Endodermal cell (in vitro differentiated cells): ENCODE measurements around the gene BRD1. TPM values are rescaled to one million over a fixed set of nuclear protein-coding genes. Genes with fewer than 3 reads are reported as not detected.

Experiments
- DNase-seq: peaks from one replicate; pipeline ENCODE4 v3.0.0-alpha.2; 2017
- H3K27ac ChIP-seq: 2 replicates; pipeline ENCODE4 v1.5.1; 2013; ENCODE audit warnings: mild to moderate bottlenecking, low read depth, low read length, moderate library complexity
- H3K27me3 ChIP-seq: 2 replicates; pipeline ENCODE4 v1.6.1; 2013; ENCODE audit warnings: mild to moderate bottlenecking, low read length, moderate library complexity; ENCODE audit not compliant: insufficient read depth, control insufficient read depth, poor library complexity, severe bottlenecking
- H3K36me3 ChIP-seq: 2 replicates; pipeline ENCODE4 v1.7.0; 2013; ENCODE audit warnings: mild to moderate bottlenecking, low read length, moderate library complexity; ENCODE audit not compliant: control insufficient read depth, insufficient read depth
- H3K4me1 ChIP-seq: one replicate; pipeline ENCODE4 v1.7.0; 2013; ENCODE audit warnings: low read length; ENCODE audit not compliant: control insufficient read depth, insufficient read depth
- H3K4me3 ChIP-seq: 2 replicates; pipeline ENCODE4 v1.5.1; 2013; ENCODE audit warnings: mild to moderate bottlenecking, low read length, moderate library complexity
- H3K9ac ChIP-seq: 2 replicates; pipeline ENCODE4 v1.6.1; 2013; ENCODE audit warnings: mild to moderate bottlenecking, low read length, moderate library complexity; ENCODE audit not compliant: poor library complexity, severe bottlenecking; ENCODE audit errors: extremely low read depth
- H3K9me3 ChIP-seq: 2 replicates; pipeline ENCODE4 v1.6.1; 2013; ENCODE audit warnings: mild to moderate bottlenecking, low read length, moderate library complexity; ENCODE audit not compliant: control insufficient read depth
- H3K27ac Mint-ChIP-seq: 2 replicates; pipeline ENCODE4 v1.8.0; 2020; ENCODE audit warnings: mixed read lengths
- H3K27me3 Mint-ChIP-seq: 2 replicates; pipeline ENCODE4 v1.8.0; 2021; ENCODE audit warnings: mild to moderate bottlenecking, mixed read lengths; ENCODE audit not compliant: insufficient read depth
- H3K36me3 Mint-ChIP-seq: 2 replicates; pipeline ENCODE4 v1.8.0; 2020; ENCODE audit warnings: low read depth, mixed read lengths
- H3K4me1 Mint-ChIP-seq: 2 replicates; pipeline ENCODE4 v1.8.0; 2020; ENCODE audit warnings: mixed read lengths
- H3K4me3 Mint-ChIP-seq: 2 replicates; pipeline ENCODE4 v1.8.0; 2020; ENCODE audit warnings: mild to moderate bottlenecking, moderate library complexity, mixed read lengths
- H3K9me3 Mint-ChIP-seq: 2 replicates; pipeline ENCODE4 v1.8.0; 2020; ENCODE audit warnings: mild to moderate bottlenecking, mixed read lengths
- CTCF ChIP-seq: fragments of 200-600 bp; sonication (generic); conservative IDR thresholded peaks from 2 replicates; pipeline ENCODE4 v1.5.0; 2021; ENCODE audit warnings: antibody characterized with exemption, mild to moderate bottlenecking
- WGBS, 2 experiments: methylation state at CpG; one replicate each; pipeline versions ENCODE4 v1.1.5 to v1.1.7; 2013; ENCODE audit warnings: missing lambda C conversion rate in 2 of 2, mixed read lengths in 1 of 2; ENCODE audit not compliant: insufficient coverage in 1 of 2, insufficient read length in 1 of 2; 5-methylcytosine and 5-hydroxymethylcytosine counted together
- total RNA-seq, 2 donors: library from RNA; stranded (reverse); fragmentation: NEBNext Ultra II Directional in 1 of 2; extraction: Animal tissue kit (Norgen Biotek cat#: 25700) in 1 of 2; gene quantifications; 2 replicates in 1 of 2; 3 replicates in 1 of 2; pipeline ENCODE4 v1.2.1, GENCODE V29; 2021

The BRD1 gene
- total RNA-seq, 2 donors from 2014 or later = 49.5 to 54.9 TPM

- Mint-ChIP-seq H3K27me3 (peaks cover 3% of the 10 kb centered on the region), H3K9me3 (peaks cover 41% of the 10 kb centered on the region), H3K4me1 (no peaks in the 10 kb centered on the region), H3K36me3 (no peaks in the 10 kb centered on the region), H3K4me3 (no peak overlapping the region), H3K27ac (no peak overlapping the region)
- Histone ChIP-seq H3K9me3 (peaks cover 8% of the 10 kb centered on the region), H3K9ac (no peak overlapping the region), H3K4me1 (no peaks in the 10 kb centered on the region), H3K27ac (no peak overlapping the region), H3K27me3 (peaks cover 10% of the 10 kb centered on the region), H3K36me3 (no peaks in the 10 kb centered on the region), H3K4me3 (no peak overlapping the region)
- 87 to 94% methylated on average over 8 to 12 of the region's 12 CpGs for WGBS, 2 experiments
- no peak for TF ChIP-seq CTCF
- peak; percentile 19 for DNase-seq
These were observed 90.5 kb downstream of the BRD1 start for GRCh38 chr22:49737101-49737551.

GRCh38 chr22:49736538-49736937 lies 91.1 kb downstream of the BRD1 start:
- H3K4me1 ChIP-seq = no peaks in the 10 kb centered on the region
- 73% methylated on average over 4 of the region's 5 CpGs; no CpG with 5 or more reads in 1 of the 2 experiments for WGBS, 2 experiments
- no peak overlapping the region for H3K27ac ChIP-seq
- peak; percentile 23 for DNase-seq
- H3K36me3 Mint-ChIP-seq = no peaks in the 10 kb centered on the region
- peaks cover 10% of the 10 kb centered on the region for H3K27me3 ChIP-seq
- H3K27ac Mint-ChIP-seq = no peak overlapping the region
- H3K4me3 Mint-ChIP-seq = no peak overlapping the region
- H3K4me1 Mint-ChIP-seq = no peaks in the 10 kb centered on the region
- H3K4me3 ChIP-seq = no peak overlapping the region
- peaks cover 8% of the 10 kb centered on the region for H3K9me3 ChIP-seq
- TF ChIP-seq CTCF = no peak
- no peaks in the 10 kb centered on the region for H3K36me3 ChIP-seq
- peaks cover 5% of the 10 kb centered on the region for H3K27me3 Mint-ChIP-seq
- peaks cover 39% of the 10 kb centered on the region for H3K9me3 Mint-ChIP-seq
- H3K9ac ChIP-seq = no peak overlapping the region

GRCh38 chr22:49735901-49736421 lies 91.7 kb downstream of the BRD1 start:
- Mint-ChIP-seq H3K4me1 (no peaks in the 10 kb centered on the region), H3K27me3 (peaks cover 5% of the 10 kb centered on the region), H3K9me3 (peaks cover 33% of the 10 kb centered on the region), H3K4me3 (no peak overlapping the region), H3K36me3 (no peaks in the 10 kb centered on the region), H3K27ac (no peak overlapping the region)
- H3K9me3 ChIP-seq = peaks cover 4% of the 10 kb centered on the region
- TF ChIP-seq CTCF = no peak
- H3K27ac ChIP-seq = no peak overlapping the region
- no peaks in the 10 kb centered on the region for H3K36me3 ChIP-seq
- peaks cover 13% of the 10 kb centered on the region for H3K27me3 ChIP-seq
- no peak overlapping the region for H3K4me3 ChIP-seq
- 50 to 73% methylated on average over 7 to 12 of the region's 13 CpGs for WGBS, 2 experiments
- DNase-seq = no peak
- H3K9ac ChIP-seq = no peak overlapping the region
- no peaks in the 10 kb centered on the region for H3K4me1 ChIP-seq
